A549 (cell line): ENCODE data around the gene DNAJC7.

Experiments
- BHLHE40 ChIP-seq: IDR thresholded peaks from 2 replicates; pipeline ENCODE4 v1.6.1; 2012; ENCODE audit warnings: low read depth, low read length, inconsistent platforms
- CEBPB ChIP-seq, 2 experiments: fragments of >200 bp in 1 of 2; sonication (Bioruptor Twin) in 1 of 2; formaldehyde crosslinking in 1 of 2; IDR thresholded peaks; 2 replicates each; pipeline ENCODE4 v1.6.1; 2012 to 2016
- CHD4 ChIP-seq: fragments of 200-600 bp; sonication (generic); IDR thresholded peaks from 2 replicates; pipeline ENCODE4 v1.6.1; 2016; ENCODE audit warnings: antibody characterized with exemption, mild to moderate bottlenecking, borderline replicate concordance
- EP300 ChIP-seq, 2 experiments: fragments of >200 bp; sonication (Bioruptor Twin); formaldehyde crosslinking; IDR thresholded peaks; 2 replicates in 1 of 2; 3 replicates in 1 of 2; pipeline ENCODE4 v1.6.1; 2016 to 2017
- MAFK ChIP-seq: fragments of 450-650 bp; IDR thresholded peaks from 2 replicates; pipeline ENCODE4 v1.6.1; 2014; ENCODE audit not compliant: partially characterized antibody
- POLR2A ChIP-seq: IDR thresholded peaks from 2 replicates; pipeline ENCODE4 v1.6.1; 2012; ENCODE audit warnings: mild to moderate bottlenecking, low read length
- POLR2AphosphoS2 ChIP-seq: conservative IDR thresholded peaks from 2 replicates; pipeline ENCODE4 v1.6.1; 2012; ENCODE audit warnings: low read length, improper control_type of control experiment, inconsistent platforms
- RAD21 ChIP-seq, 2 experiments: fragments of >200 bp in 1 of 2; sonication (Bioruptor Twin) in 1 of 2; formaldehyde crosslinking in 1 of 2; IDR thresholded peaks in 1 of 2; conservative IDR thresholded peaks in 1 of 2; 2 replicates in 1 of 2; 3 replicates in 1 of 2; pipeline ENCODE4 v1.6.1; 2012 to 2018; ENCODE audit warnings: inconsistent platforms in 1 of 2
- SMC3 ChIP-seq: fragments of >200 bp; sonication (Bioruptor Twin); formaldehyde crosslinking; IDR thresholded peaks from 3 replicates; pipeline ENCODE4 v1.6.1; 2018; ENCODE audit warnings: inconsistent platforms
- ZSCAN20 ChIP-seq: fragments of 250-450 bp; sonication (Bioruptor Pico); IDR thresholded peaks from 2 replicates; pipeline ENCODE4 v1.8.0; 2022; ENCODE audit warnings: mild to moderate bottlenecking, moderate library complexity
- TF ChIP-seq, protein P1 (sequence below): IDR thresholded peaks from 2 replicates; pipeline ENCODE4 v1.6.1; 2012
- TF ChIP-seq, protein P2 (sequence below): fragments of >200 bp; sonication (Bioruptor Twin); formaldehyde crosslinking; IDR thresholded peaks from 3 replicates; pipeline ENCODE4 v1.5.1; 2016
- TF ChIP-seq, protein P3 (sequence below): fragments of 150-350 bp; IDR thresholded peaks from 2 replicates; pipeline ENCODE4 v1.6.1; 2014; ENCODE audit warnings: low read depth, mild to moderate bottlenecking, low read length

DNA sequence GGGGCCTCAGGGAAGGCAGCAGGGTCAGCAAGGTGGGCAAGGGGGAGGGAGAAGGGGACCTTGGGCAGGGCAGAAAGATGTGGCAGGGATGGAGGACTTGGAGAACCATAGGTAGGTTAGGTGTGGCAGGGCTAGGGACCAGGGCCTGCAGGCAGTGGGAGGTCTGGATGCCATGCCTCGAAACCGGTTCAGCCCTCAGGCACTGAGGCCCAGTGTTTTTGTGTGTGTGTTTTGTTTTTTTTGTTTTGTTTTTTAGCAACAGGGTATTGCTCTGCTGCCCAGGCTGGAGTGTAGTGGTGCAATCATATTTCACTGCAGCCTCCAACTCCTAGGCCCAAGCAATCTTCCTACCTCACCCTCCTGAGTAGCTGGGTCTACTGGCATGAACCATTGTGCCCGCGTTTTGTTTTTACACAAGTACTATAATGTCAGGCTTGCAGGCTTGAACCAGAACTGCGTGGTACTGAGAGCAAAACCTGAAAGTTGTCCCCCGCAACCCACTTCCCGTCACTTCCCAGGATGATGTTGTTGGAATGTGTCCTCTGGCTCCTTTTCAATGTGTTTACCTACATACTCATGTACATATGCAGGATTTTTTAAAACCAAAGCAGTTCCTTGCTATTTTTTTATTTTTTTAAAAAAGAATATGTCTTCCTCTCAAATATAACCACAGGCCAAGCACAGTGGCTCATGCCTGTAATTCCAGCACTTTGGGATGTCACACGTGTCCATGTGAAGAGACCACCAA is 74.4 kb downstream of the DNAJC7 start:
- no peak for TF ChIP-seq MAFK
- TF ChIP-seq POLR2A: no peak
- no peak for TF ChIP-seq POLR2AphosphoS2
- TF ChIP-seq, protein P1, sequence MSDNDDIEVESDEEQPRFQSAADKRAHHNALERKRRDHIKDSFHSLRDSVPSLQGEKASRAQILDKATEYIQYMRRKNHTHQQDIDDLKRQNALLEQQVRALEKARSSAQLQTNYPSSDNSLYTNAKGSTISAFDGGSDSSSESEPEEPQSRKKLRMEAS: no peak
- TF ChIP-seq, protein P2, sequence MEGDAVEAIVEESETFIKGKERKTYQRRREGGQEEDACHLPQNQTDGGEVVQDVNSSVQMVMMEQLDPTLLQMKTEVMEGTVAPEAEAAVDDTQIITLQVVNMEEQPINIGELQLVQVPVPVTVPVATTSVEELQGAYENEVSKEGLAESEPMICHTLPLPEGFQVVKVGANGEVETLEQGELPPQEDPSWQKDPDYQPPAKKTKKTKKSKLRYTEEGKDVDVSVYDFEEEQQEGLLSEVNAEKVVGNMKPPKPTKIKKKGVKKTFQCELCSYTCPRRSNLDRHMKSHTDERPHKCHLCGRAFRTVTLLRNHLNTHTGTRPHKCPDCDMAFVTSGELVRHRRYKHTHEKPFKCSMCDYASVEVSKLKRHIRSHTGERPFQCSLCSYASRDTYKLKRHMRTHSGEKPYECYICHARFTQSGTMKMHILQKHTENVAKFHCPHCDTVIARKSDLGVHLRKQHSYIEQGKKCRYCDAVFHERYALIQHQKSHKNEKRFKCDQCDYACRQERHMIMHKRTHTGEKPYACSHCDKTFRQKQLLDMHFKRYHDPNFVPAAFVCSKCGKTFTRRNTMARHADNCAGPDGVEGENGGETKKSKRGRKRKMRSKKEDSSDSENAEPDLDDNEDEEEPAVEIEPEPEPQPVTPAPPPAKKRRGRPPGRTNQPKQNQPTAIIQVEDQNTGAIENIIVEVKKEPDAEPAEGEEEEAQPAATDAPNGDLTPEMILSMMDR: no peak
- TF ChIP-seq RAD21 (conservative IDR thresholded peaks at IDR 0.05 in 1 of 2, IDR thresholded peaks at IDR 0.05 in 1 of 2): no peak
- TF ChIP-seq SMC3: no peak
- TF ChIP-seq CEBPB (IDR thresholded peaks at IDR 0.05): no peak
- no peak for TF ChIP-seq BHLHE40
- TF ChIP-seq ZSCAN20 (CRISPR knock-in tag): no peak
- TF ChIP-seq CHD4: no peak
- TF ChIP-seq EP300 (IDR thresholded peaks at IDR 0.05): no peak
- TF ChIP-seq, protein P3, sequence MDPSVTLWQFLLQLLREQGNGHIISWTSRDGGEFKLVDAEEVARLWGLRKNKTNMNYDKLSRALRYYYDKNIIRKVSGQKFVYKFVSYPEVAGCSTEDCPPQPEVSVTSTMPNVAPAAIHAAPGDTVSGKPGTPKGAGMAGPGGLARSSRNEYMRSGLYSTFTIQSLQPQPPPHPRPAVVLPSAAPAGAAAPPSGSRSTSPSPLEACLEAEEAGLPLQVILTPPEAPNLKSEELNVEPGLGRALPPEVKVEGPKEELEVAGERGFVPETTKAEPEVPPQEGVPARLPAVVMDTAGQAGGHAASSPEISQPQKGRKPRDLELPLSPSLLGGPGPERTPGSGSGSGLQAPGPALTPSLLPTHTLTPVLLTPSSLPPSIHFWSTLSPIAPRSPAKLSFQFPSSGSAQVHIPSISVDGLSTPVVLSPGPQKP: no peak
